K562 (cell line): ENCODE results near the gene PLEKHG1. TPM values are rescaled to one million over a fixed set of nuclear protein-coding genes. Genes with fewer than 3 reads are reported as not detected.

Experiments used
- ATAC-seq: fragments of 200-7000 bp; cut with Tn5 transposase; 3 replicates; pipeline ENCODE4 v1.9.1; 2020; ENCODE audit warnings: moderate library complexity
- BruUV-seq: library from RNA; stranded (reverse); fragments of 400-500 nt; replicated peaks from 2 replicates; lab custom pipeline; 2021; lab: Mats Ljungman, UMichigan
- CTCF ChIA-PET: fragments of 300-600 bp; formaldehyde crosslinking; extraction: SDS; loops from one replicate; lab custom pipeline; 2021; ENCODE audit warnings: low intra/inter-chr PET ratio; lab: Yijun Ruan, JAX
- POLR2A ChIA-PET: fragments of 300-600, 350-650 bp; sonication (Branson Sonifier 250); formaldehyde crosslinking; extraction: SDS; loops from one replicate; lab custom pipeline; 2021; ENCODE audit warnings: antibody characterized with exemption, inconsistent platforms; lab: Yijun Ruan, JAX
- DNase-seq, 4 experiments: peaks; one replicate each; pipeline versions ENCODE4 v3.0.0 to v3.0.0-alpha.2; 2011 to 2018; ENCODE audit warnings: low spot score in 3 of 4, mixed read lengths in 3 of 4; ENCODE audit errors: extremely low read depth in 1 of 4
- FAIRE-seq: peaks from 2 replicates; lab custom pipeline; 2011; peaks lifted over from hg19 to GRCh38; lab: Jason Lieb, UNC
- H2AFZ ChIP-seq: 2 replicates; pipeline ENCODE4 v1.6.0; 2011; ENCODE audit warnings: low read depth, low read length, control low read depth, inconsistent platforms
- H3K27ac ChIP-seq: fragments of 200-600 bp; 3 replicates; pipeline ENCODE4 v1.8.0; 2011; ENCODE audit warnings: low read depth, mild to moderate bottlenecking, control low read depth, inconsistent platforms, low read length, moderate library complexity, mixed read lengths; ENCODE audit errors: extremely low read depth
- H3K27me3 ChIP-seq, 2 experiments: fragments of 300-600 bp in 1 of 2; 2 replicates in 1 of 2; 3 replicates in 1 of 2; pipeline versions ENCODE4 v1.6.0 to v1.8.0; 2011; ENCODE audit warnings: inconsistent platforms in 2 of 2, low read length in 2 of 2, mild to moderate bottlenecking in 1 of 2, mixed read lengths in 1 of 2, moderate library complexity in 1 of 2; ENCODE audit not compliant: control insufficient read depth in 2 of 2, insufficient read depth in 2 of 2
- H3K36me3 ChIP-seq: fragments of 300-600 bp; 3 replicates; pipeline ENCODE4 v1.8.0; 2011; ENCODE audit warnings: mild to moderate bottlenecking, low read length, inconsistent platforms; ENCODE audit not compliant: control insufficient read depth, insufficient read depth
- H3K4me1 ChIP-seq, 2 experiments: fragments of 200-600 bp in 1 of 2; replicated peaks in 1 of 2; 2 replicates in 1 of 2; 3 replicates in 1 of 2; pipeline versions ENCODE4 v1.5.1 to v1.8.0; 2011; ENCODE audit warnings: inconsistent platforms in 2 of 2, low read length in 2 of 2, mild to moderate bottlenecking in 1 of 2, mixed read lengths in 1 of 2, moderate library complexity in 1 of 2; ENCODE audit not compliant: control insufficient read depth in 2 of 2, insufficient read depth in 2 of 2
- H3K4me2 ChIP-seq: 2 replicates; pipeline ENCODE4 v1.6.1; 2011; ENCODE audit warnings: low read length, control low read depth, inconsistent platforms, mixed read lengths; ENCODE audit not compliant: insufficient read depth
- H3K4me3 ChIP-seq: fragments of 200-600 bp; sonication (generic), shearing (Covaris generic); 2 replicates; pipeline ENCODE4 v1.5.1; 2016; ENCODE audit warnings: control low read depth, inconsistent platforms
- H3K79me2 ChIP-seq: fragments of 200-600 bp; 3 replicates; pipeline ENCODE4 v1.8.0; 2011; ENCODE audit warnings: low read length, inconsistent platforms; ENCODE audit not compliant: control insufficient read depth, insufficient read depth
- H3K9ac ChIP-seq, 2 experiments: 2 replicates each; pipeline versions ENCODE4 v1.6.0 to v1.6.1; 2011; ENCODE audit warnings: low read depth in 2 of 2, low read length in 2 of 2, control low read depth in 1 of 2, inconsistent platforms in 1 of 2, mild to moderate bottlenecking in 1 of 2, mixed read lengths in 1 of 2; ENCODE audit not compliant: insufficient read depth in 1 of 2
- H3K9me1 ChIP-seq: one replicate; pipeline ENCODE4 v1.6.0; 2011; ENCODE audit warnings: inconsistent platforms, mild to moderate bottlenecking, low read length, moderate library complexity; ENCODE audit not compliant: control insufficient read depth, insufficient read depth
- H3K9me3 ChIP-seq: replicated peaks from 2 replicates; pipeline ENCODE4 v1.5.1; 2011; ENCODE audit warnings: low read depth, low read length, inconsistent platforms; ENCODE audit not compliant: control insufficient read depth, insufficient read depth
- H4K20me1 ChIP-seq: replicated peaks from 2 replicates; pipeline ENCODE4 v1.6.1; 2011; ENCODE audit warnings: low read length, inconsistent platforms, mixed read lengths; ENCODE audit not compliant: control insufficient read depth, insufficient read depth
- CC2D1A ChIP-seq: fragments of 450-650 bp; IDR thresholded peaks from 2 replicates; pipeline ENCODE4 v1.6.1; 2017; ENCODE audit warnings: mild to moderate bottlenecking
- EGR1 ChIP-seq: fragments of 450-650 bp; conservative IDR thresholded peaks from 2 replicates; pipeline ENCODE4 v1.6.1; 2017; ENCODE audit warnings: mild to moderate bottlenecking
- FOXJ2 ChIP-seq: fragments of 200-800 bp; sonication (Bioruptor generic); IDR thresholded peaks from 2 replicates; pipeline ENCODE4 v1.6.1; 2016; ENCODE audit warnings: missing genetic modification characterization, missing compliant biosample characterization
- HDAC8 ChIP-seq: fragments of 450-650 bp; IDR thresholded peaks from 2 replicates; pipeline ENCODE4 v1.6.1; 2016; ENCODE audit warnings: mild to moderate bottlenecking, missing genetic modification characterization, moderate library complexity, missing compliant biosample characterization
- KDM2B ChIP-seq: fragments of 250-450 bp; sonication (Bioruptor Pico); IDR thresholded peaks from 2 replicates; pipeline ENCODE4 v1.8.0; 2021; ENCODE audit warnings: mild to moderate bottlenecking, moderate library complexity
- NFRKB ChIP-seq: fragments of 450-650 bp; IDR thresholded peaks from 2 replicates; pipeline ENCODE4 v1.6.1; 2016; ENCODE audit warnings: low read depth
- PHTF2 ChIP-seq: fragments of 250-450 bp; sonication (Bioruptor Pico); IDR thresholded peaks from 2 replicates; pipeline ENCODE4 v1.5.0; 2021; ENCODE audit warnings: mild to moderate bottlenecking
- TAF7 ChIP-seq: fragments of 450-650 bp; IDR thresholded peaks from 2 replicates; pipeline ENCODE4 v1.6.1; 2016; ENCODE audit warnings: missing genetic modification characterization, missing compliant biosample characterization
- ZFX ChIP-seq: sonication (generic); formaldehyde crosslinking; IDR thresholded peaks from 2 replicates; pipeline ENCODE4 v1.8.0; 2022; ENCODE audit warnings: mild to moderate bottlenecking, missing genetic modification reagents, moderate library complexity
- ZHX1 ChIP-seq: fragments of 150-350 bp; conservative IDR thresholded peaks from 2 replicates; pipeline ENCODE4 v1.6.1; 2014; ENCODE audit warnings: low read length
- WGBS: fragments of 100-300 bp; shearing (Covaris generic); methylation state at CpG from one replicate; pipeline ENCODE4 v1.1.6; 2016; ENCODE audit warnings: low coverage, mixed read lengths; ENCODE audit not compliant: insufficient coverage; ENCODE audit errors: missing lambda C conversion rate; 5-methylcytosine and 5-hydroxymethylcytosine counted together
- in situ Hi-C: fragments of 300-500 bp; cut with MboI; formaldehyde crosslinking; loops from 4 replicates; pipeline ENCODE4 v1.15.0; 2018; ENCODE audit warnings: inconsistent platforms, mixed read lengths
- intact Hi-C: fragments of 100-400 bp; cut with micrococcal nuclease; formaldehyde crosslinking; loops from 2 replicates; pipeline ENCODE4 v1.14.2; 2022
- polyA plus RNA-seq, 8 experiments: library from polyadenylated mRNA; depleted of rRNA in 4 of 8; stranded (reverse) in 5 of 8; unstranded in 3 of 8; fragments of >200 nt; fragmentation: Nextera tagmentation in 2 of 8; fragmentation: Illumina TruSeq in 1 of 8; extraction: Ambion mirVana in 2 of 8; extraction: Trizol in 1 of 8; gene quantifications; 2 replicates each; pipeline versions ENCODE4 v1.2.1 to v1.2.3, GENCODE V29; 2011 to 2014; ENCODE audit warnings: inconsistent platforms in 1 of 8, missing spikeins in 1 of 8
- total RNA-seq, 7 experiments: library from RNA; depleted of rRNA in 6 of 7; stranded (reverse); fragments of >200 nt in 6 of 7; fragmentation: Illumina TruSeq in 2 of 7; extraction: Trizol in 2 of 7; gene quantifications; 2 replicates each; pipeline versions ENCODE4 v1.2.1 to v1.2.3, GENCODE V29; 2011 to 2021; ENCODE audit warnings: low replicate concordance in 1 of 7

PLEKHG1 gene
- total and polyA plus RNA-seq, 9 of the 15 experiments (the other 6 are each of a cell fraction or from before 2014, with no cell fraction given): 0.03 to 0.16 (median 0.03) TPM; not detected in 6

GRCh38 chr6:150587637-150588036, 12.0 kb upstream of the PLEKHG1 start (continued):
- no peak for TF ChIP-seq TAF7 (tag)
- TF ChIP-seq EGR1: no peak
- TF ChIP-seq, all 486 proteins: peak for 0

- CTCF ChIA-PET: no interaction called here
- Histone ChIP-seq H3K36me3 (no peaks in the 10 kb centered on the region), H3K4me3 (no peak overlapping the region), H3K4me1 (no peaks in the 10 kb centered on the region), H3K27me3 (peaks cover 24 to 38% of the 10 kb centered on the region in 2 experiments; a peak in 4 of 5 replicates), H3K9me3 (no peaks in the 10 kb centered on the region), H4K20me1 (no peaks in the 10 kb centered on the region), H3K9ac (no peak overlapping the region), H2AFZ (no peak overlapping the region), H3K79me2 (no peaks in the 10 kb centered on the region), H3K27ac (no peak overlapping the region), H3K9me1 (no peaks in the 10 kb centered on the region), H3K4me2 (no peak overlapping the region)
- in situ Hi-C loops: no loop called here
- WGBS: under 1% methylated on average over 9 of the region's 9 CpGs
- BruUV-seq: no TSS peak
- ATAC-seq (no peak), FAIRE-seq (no peak), DNase-seq (no peak)
- TF ChIP-seq NFRKB: no peak
- no peak for TF ChIP-seq FOXJ2 (tag)
- TF ChIP-seq ZFX: no peak
- TF ChIP-seq ZHX1: no peak
- TF ChIP-seq KDM2B (CRISPR knock-in tag): no peak
- TF ChIP-seq PHTF2: no peak
- TF ChIP-seq CC2D1A: no peak
- TF ChIP-seq HDAC8 (tag): no peak
- POLR2A ChIA-PET: interaction anchor here (1.1 kb wide), 1 partner anchor 23 kb away, joined by 3 read pairs; no protein-coding TSS in a partner anchor
- intact Hi-C loops: no loop called here
Observed at GRCh38 chr6:150588888-150589499, 10.7 kb upstream of the PLEKHG1 start.
